HCT116 (cell line): ENCODE measurements around the gene RTN4RL1.

Experiments used
- EZH2 ChIP-seq: fragments of 200-600 bp; sonication (generic); IDR thresholded peaks from 2 replicates; pipeline ENCODE4 v1.6.1; 2017; ENCODE audit warnings: antibody characterized with exemption, mixed run types
- SIN3A ChIP-seq: IDR thresholded peaks from 2 replicates; pipeline ENCODE4 v1.6.1; 2012; ENCODE audit warnings: low read depth
- ZNF274 ChIP-seq: fragments of 200-500 bp; sonication (Bioruptor generic); IDR thresholded peaks from 2 replicates; pipeline ENCODE4 v1.6.1; 2014; ENCODE audit warnings: mild to moderate bottlenecking, low read depth, low read length, inconsistent platforms

GRCh38 chr17:1976000-1976682, 49.0 kb downstream of the RTN4RL1 start:
- TF ChIP-seq ZNF274 (no peak), EZH2 (no peak), SIN3A (no peak)
